Keratinocyte (primary cell): ENCODE measurements around the gene CHP1.

Experiments used
- CTCF ChIP-seq, 3 experiments: IDR thresholded peaks in 1 of 3; conservative IDR thresholded peaks in 1 of 3; optimal IDR thresholded peaks in 1 of 3; 2 replicates in 2 of 3; 3 replicates in 1 of 3; pipeline versions ENCODE3 to v1.5.1; 2011; ENCODE audit warnings: low read length in 3 of 3, mild to moderate bottlenecking in 3 of 3, moderate library complexity in 2 of 3, control low read depth in 1 of 3, inconsistent platforms in 1 of 3; ENCODE audit not compliant: insufficient read depth in 2 of 3; ENCODE audit errors: extremely low read depth in 1 of 3
- EZH2 ChIP-seq: IDR thresholded peaks from one replicate; pipeline ENCODE4 v1.6.1; 2012; ENCODE audit warnings: inconsistent platforms, mild to moderate bottlenecking, low read length, moderate library complexity

- no peak for TF ChIP-seq CTCF (optimal IDR thresholded peaks at IDR 0.05 in 1 of 3, IDR thresholded peaks at IDR 0.05 in 1 of 3, conservative IDR thresholded peaks at IDR 0.05 in 1 of 3; ENCODE audit: extremely low read depth in 1 of 3, insufficient read depth in 2 of 3, low read length in 3 of 3)
- no peak for TF ChIP-seq EZH2
These were observed 2.3 kb downstream of the CHP1 start for GRCh38 chr15:41233367-41233771.
